ENCODE measurements around the gene RGS1. TPM values are rescaled to one million over a fixed set of nuclear protein-coding genes. Genes with fewer than 3 reads are reported as not detected.

Gene RGS1
- total RNA-seq, 1 donor from 2014 or later: 0.74 TPM

- TF ChIP-seq CTCF (IDR thresholded peaks at IDR 0.05; ENCODE audit: borderline replicate concordance): no peak
- no peak for DNase-seq
- intact Hi-C loops (cut with micrococcal nuclease): loop anchor here (10.0 kb wide), 1 partner anchor 129 kb away; no protein-coding TSS in a partner anchor
Observed at GRCh38 chr1:192603218-192603787, 27.7 kb downstream of the RGS1 start.

GRCh38 chr1:192604979-192605620 lies 29.5 kb downstream of the RGS1 start:
- intact Hi-C loops (cut with micrococcal nuclease): loop anchor here (10.0 kb wide), 1 partner anchor 130 kb away; no protein-coding TSS in a partner anchor
- H3K27me3 ChIP-seq (ENCODE audit: low read depth): no peaks in the 10 kb centered on the region
- no peaks in the 10 kb centered on the region for H3K4me1 ChIP-seq
- H3K9me3 ChIP-seq (replicated peaks): no peaks in the 10 kb centered on the region
- DNase-seq: no peak
- no peak for TF ChIP-seq CTCF (IDR thresholded peaks at IDR 0.05; ENCODE audit: borderline replicate concordance)
- H3K27ac ChIP-seq (replicated peaks): no peak overlapping the region
- H3K36me3 ChIP-seq: no peaks in the 10 kb centered on the region
- H3K4me3 ChIP-seq: no peak overlapping the region

More at GRCh38 chr1:192603218-192603787, 27.7 kb downstream of the RGS1 start:
- H3K4me1 ChIP-seq: no peaks in the 10 kb centered on the region
- H3K27me3 ChIP-seq (ENCODE audit: low read depth): no peaks in the 10 kb centered on the region
- no peak overlapping the region for H3K27ac ChIP-seq (replicated peaks)
- H3K9me3 ChIP-seq (replicated peaks): no peaks in the 10 kb centered on the region
- H3K36me3 ChIP-seq: no peaks in the 10 kb centered on the region
- H3K4me3 ChIP-seq: no peak overlapping the region

DNA sequence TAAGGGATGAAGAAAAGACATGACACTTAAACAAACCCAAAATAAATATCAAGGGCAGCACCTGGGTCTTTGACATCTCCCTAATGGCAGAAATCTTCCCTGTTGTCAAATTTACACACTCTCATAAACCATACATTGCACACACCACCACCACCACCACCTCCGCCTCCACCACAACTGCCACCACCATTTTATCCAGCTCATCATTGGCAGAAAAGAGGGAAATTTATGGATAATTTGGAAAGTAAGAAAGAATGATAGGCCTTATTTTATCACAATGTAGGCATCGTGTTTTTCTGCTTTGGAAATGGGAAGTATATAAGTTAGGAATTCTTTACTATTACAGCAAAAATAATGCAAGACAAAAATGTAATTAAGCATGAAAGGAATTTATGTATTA lies 33.1 kb downstream of the RGS1 start:
- Histone ChIP-seq H3K27ac (replicated peaks) (no peak overlapping the region), H3K27me3 (ENCODE audit: low read depth) (no peaks in the 10 kb centered on the region), H3K9me3 (replicated peaks) (no peaks in the 10 kb centered on the region), H3K4me3 (no peak overlapping the region), H3K4me1 (no peaks in the 10 kb centered on the region), H3K36me3 (no peaks in the 10 kb centered on the region)
- DNase-seq: no peak
- TF ChIP-seq CTCF (IDR thresholded peaks at IDR 0.05; ENCODE audit: borderline replicate concordance): no peak
- intact Hi-C loops (cut with micrococcal nuclease): loop anchor here (10.0 kb wide), 1 partner anchor 134 kb away; no protein-coding TSS in a partner anchor

- intact Hi-C loops (cut with micrococcal nuclease): loop anchor here (10.0 kb wide), 2 partner anchors 135 to 405 kb away; no protein-coding TSS in a partner anchor
- Histone ChIP-seq H3K9me3 (replicated peaks) (no peaks in the 10 kb centered on the region), H3K27ac (replicated peaks) (no peak overlapping the region), H3K36me3 (no peaks in the 10 kb centered on the region), H3K27me3 (ENCODE audit: low read depth) (no peaks in the 10 kb centered on the region), H3K4me1 (no peaks in the 10 kb centered on the region), H3K4me3 (no peak overlapping the region)
- no peak for TF ChIP-seq CTCF (IDR thresholded peaks at IDR 0.05; ENCODE audit: borderline replicate concordance)
- peak; percentile 25 for DNase-seq
Observed at GRCh38 chr1:192609110-192610079, 33.8 kb downstream of the RGS1 start.

Measured in left ventricle myocardium inferior (tissue), 1 donor.